Retina (tissue), 1 donor: ENCODE data around the gene WNT5B.
"Not testable (repeated sequence)": the region's sequence is repeated elsewhere in the genome, so short reads cannot be mapped to it uniquely, and the experiment has no call there.

Source experiments
- DNase-seq: peaks from one replicate; pipeline ENCODE4 v3.0.0-alpha.2; 2016

WNT5B gene

DNA sequence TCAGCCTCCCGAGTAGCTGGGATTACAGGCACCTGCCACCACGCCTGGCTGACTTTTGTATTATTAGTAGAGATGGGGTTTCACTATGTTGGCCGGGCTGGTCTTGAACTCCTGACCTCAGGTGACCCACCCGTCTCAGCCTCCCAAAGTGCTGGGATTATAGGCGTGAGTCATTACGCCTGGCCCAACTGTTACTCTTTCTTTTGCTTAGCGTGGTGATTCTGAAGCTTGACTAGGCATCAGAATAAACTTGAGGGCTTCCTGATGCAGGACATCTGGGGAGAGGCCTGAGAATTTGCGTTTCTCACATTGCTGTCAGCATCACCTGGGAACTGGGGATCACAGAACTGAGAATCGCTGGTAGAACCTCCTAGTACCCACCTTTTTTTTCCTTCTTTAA, 26.3 kb upstream of the WNT5B start:
- not testable (repeated sequence) for DNase-seq

DNA sequence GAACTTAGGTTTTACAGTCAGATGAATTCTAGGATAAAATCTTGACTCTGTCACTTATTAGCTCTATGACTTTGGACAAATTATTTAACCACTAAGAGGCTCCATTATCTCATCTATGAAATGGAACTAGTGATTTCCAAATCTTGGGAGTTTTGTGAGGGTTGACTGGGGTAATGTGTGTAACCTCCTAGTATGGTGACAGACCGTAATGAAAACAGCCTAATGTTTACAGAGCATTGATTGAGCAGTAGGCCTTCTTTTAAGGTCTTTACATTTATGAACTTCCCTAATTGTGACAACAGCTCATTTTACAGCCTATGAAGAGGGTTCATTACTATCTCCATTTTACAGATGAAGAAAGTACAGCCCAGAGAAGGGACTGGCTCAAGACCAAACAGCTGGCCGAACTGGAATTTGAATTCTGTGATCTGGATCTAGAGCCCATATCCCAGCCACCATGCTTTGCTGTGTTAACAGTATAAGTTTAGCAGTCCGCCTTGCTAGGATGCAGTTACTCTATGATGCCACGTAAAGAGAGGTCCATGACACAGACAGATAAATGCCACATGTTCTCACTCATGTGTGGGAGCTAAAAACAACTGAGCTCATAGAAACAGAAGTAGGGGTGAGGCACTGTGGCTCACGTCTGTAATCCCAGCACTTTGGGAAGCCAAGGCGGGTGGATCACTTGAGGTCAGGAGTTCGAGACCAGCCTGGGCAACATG, 25.6 kb upstream of the WNT5B start:
- no peak for DNase-seq

DNA sequence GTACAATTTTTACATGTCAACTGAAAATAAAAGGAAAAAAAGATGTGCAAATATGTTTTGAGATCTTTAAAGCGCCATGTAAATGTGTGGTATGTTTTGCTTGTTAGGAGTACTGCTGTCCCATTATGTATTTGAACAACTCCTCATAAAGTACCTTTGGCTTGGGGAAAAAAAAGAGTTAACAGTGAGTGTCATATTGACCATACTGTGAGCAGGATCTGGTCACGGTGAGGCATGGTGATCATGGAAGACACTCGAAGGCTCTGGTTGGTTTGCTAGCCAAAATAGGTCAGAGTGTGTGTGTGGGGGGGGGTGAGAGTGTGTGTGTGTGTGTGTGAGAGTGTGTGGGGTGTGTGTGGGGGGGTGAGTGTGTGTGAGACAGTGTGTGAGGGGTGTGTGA, 24.6 kb upstream of the WNT5B start:
- no peak for DNase-seq

DNA sequence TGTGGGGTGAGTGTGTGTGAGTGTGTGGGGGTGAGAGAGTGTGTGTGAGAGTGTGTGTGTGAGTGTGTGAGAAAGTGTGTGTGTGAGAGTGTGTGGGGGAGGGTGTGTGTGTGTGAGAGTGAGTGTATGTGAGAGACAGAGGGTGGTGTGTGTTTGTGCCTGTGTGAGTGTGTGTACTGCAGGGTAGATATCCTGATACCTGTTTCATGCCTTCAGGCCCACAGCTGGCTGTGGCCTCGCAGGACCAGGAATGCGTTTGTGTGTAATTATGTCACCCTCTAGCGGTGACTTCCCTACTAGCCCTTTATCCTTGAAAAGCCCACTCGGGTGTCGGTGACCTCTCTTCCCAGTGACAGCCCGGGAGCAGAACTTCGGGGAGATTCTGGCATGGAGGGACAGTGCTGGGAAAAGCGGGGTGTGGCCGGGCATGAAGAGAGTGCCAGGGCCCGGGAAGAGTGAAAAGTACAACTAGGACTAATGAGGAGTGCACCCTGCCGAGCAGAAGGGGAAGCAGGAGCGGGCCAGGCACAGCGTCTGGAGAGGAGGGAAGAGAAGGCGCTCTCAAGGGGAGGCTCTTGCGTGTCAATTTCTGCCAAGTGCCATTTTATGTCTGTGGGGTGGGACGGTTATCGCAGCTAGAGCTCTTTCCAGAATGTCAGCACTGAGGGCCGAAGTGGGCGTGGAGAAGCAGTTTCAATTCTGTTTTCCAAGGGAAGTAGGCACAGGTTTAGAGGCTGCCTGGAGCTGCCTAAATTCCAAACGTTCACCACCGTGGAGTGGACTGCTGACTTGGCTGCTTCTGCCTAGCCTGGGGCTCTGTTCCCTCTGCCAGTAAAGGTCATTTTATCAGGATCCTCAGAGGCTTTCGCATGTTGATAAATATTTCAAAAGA, 23.7 kb upstream of the WNT5B start:
- DNase-seq = peak; percentile 91

DNA sequence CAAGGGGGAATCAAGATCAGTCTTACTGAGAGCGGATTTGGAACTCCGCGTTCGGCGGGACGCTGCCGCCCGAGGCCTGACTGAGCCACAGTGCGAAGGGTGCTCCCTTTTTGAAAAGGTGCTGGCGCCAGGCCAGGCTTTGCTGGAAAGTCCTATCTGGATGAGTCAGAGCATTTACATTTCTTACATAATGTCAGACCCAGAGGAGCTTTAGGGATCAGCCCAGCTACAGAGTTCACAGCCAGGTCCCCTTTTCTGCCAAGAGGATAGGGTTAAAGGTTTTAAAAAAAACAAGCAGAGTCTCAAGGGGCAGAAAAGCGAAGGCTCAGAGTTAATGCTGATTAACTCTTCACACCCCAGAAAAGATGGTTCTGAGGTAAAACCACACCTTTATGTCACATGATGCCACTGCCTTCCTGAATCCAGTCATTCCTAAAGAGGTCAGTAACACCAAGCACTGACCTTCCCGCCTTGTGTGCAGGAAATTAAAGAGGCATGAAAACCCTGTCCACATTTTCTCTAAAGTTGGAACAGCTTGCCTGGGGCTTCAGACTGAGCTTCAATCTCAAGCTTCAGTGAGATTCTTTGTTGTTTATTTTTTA, 22.9 kb upstream of the WNT5B start:
- no peak for DNase-seq

DNA sequence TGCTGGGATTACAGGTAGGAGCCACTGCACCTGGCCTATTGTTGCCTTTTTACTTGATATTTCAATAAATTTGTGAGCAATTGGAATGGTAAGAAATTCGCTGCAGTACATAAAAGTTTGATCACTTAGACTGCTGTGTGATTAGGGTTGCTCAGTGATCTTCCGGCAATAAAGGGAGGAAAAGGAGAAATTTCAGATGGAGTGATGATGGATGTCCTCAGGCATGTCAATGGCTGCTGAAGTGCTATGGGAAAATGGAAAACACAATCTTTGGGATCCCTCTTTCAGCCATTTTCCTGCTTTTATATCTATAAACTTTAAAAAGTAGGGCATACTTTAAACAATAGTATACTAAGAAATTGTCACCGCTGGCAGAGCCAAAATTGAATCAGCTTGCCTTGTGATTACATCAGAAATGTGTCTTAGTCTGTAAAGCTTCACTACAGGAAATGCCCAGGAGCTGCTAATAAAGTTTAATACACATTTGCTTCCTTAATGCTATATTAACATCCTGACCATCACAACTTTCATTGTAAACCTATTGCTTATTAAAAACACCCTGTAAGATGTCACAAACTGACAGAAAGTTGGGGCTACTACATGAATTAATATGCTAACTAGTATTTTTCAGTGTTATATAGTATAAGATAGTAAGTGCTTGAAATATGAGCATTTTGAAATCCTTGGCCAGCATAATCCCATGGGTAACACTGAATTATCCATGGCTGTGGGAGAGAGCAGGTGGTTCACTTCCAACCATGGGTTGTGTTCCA, 20.9 kb upstream of the WNT5B start:
- no peak for DNase-seq

DNA sequence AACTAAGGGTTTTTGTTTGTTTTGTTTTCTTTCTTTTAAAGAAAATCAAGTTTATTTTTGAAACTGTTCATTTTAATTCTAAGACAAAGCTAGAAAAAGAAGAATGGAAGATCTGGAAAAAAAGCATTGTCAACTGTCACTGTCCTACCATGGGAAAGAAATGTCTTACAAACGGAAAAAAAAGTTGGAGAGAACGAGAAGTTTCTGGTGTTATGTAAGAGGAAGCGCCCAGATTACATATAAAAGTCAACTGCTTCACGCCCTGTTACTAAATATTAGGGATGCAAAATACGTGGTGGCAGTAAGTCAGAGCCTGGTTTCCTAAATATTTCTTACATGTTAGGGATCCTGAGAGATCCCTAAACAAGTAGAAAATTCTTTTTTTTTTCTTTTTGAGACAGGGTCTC, 20.3 kb upstream of the WNT5B start:
- DNase-seq = no peak

DNA sequence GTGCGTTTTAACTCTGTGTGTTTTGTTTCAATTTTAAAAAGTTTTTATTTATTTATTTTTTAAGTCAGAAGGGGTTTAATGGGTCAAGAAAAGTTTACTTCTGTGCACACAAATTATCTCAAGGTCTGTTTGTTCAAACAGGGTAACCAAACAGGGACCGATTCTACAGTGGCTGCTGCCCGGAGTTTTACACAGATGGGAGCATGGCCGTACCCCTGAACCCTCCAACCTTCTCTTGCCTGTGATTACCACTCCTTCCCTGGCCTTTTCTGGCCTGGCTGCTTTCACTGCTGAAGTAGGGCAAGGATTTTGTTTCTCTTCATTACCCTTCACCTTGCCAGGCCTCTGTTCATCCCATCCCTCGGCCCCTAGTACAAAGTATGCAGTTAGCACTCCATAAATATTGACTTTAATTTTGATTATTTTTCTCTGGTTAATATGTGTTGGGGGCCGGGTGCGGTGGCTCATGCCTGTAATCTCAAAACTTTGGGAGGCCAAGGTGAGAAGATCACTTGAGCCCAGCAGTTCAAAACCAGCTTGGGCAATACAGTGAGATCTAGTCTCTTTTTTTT, 18.9 kb upstream of the WNT5B start:
- DNase-seq = no peak

DNA sequence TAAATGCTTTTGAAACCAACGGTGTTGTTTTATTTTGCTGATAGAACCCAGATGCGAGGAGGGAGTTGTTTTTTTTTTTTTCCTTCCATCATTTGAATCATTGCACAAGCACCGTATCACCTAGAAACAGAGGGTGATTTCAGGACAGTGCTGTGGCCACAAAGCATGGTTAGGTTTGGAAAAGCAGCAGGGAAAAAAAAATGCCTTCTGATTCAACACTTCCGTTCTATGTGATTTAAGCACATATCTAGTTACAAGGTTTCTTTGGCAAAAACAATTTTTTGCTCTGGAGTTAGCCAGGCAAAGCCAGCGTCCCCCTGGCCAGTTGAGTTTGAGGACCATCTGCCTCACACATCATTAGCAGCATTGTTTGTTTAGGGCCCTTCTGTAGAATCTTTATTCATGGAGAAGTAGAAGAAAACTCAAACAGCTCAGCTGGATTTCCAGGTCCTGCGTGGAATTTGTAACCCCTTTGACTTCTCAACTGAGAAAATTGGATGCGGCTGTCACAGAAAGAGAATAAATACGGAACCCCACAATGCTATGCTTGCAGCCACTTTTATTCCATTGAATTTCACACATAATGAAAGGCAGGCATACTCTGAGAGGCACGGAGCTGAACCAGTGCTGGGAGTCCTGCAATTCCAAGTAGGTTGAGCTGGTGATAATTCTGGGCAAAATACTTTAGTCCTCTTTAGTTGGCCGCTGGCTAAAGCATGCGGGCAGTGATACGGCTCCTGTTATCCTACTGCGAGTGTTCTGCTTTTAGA, 17.0 kb upstream of the WNT5B start:
- DNase-seq = no peak

DNA sequence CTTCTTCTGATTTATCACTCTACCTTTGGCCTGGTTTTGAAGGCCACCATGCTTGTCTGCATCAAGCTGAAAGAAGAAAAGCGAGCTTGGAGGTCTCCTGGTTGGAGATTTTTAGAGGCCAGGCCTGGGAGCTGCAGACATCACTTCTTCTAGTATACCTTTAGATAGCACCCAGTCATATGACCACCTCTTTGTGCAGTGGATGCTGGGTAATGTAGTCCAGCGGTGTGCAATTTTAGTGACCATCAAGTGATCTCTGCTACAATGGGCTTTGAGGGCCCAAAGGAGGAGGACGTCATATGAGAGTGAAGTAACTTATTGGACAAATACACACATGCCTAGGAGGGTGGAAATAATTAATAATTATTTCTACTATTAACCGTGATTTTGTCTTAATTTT, 15.2 kb upstream of the WNT5B start:
- DNase-seq = no peak

DNA sequence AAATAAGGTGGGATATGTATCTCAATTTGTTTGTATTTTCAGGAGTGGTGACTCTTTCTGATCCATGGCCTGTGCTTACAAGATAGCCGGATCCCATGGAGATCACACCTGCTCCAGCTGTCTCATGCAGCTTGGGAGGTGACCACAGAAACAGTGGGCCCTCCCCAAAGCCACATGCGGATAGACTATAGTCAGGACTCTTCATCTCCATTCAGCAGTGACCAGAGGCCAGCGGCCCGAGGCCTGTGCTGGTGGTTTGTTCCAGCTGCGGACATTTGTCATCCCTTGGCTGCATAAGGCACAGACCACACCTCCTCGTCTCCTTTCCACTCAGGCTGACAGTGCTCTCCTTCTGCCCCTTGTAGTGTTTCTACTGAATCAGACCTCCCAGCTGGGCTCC, 14.7 kb upstream of the WNT5B start:
- no peak for DNase-seq

DNA sequence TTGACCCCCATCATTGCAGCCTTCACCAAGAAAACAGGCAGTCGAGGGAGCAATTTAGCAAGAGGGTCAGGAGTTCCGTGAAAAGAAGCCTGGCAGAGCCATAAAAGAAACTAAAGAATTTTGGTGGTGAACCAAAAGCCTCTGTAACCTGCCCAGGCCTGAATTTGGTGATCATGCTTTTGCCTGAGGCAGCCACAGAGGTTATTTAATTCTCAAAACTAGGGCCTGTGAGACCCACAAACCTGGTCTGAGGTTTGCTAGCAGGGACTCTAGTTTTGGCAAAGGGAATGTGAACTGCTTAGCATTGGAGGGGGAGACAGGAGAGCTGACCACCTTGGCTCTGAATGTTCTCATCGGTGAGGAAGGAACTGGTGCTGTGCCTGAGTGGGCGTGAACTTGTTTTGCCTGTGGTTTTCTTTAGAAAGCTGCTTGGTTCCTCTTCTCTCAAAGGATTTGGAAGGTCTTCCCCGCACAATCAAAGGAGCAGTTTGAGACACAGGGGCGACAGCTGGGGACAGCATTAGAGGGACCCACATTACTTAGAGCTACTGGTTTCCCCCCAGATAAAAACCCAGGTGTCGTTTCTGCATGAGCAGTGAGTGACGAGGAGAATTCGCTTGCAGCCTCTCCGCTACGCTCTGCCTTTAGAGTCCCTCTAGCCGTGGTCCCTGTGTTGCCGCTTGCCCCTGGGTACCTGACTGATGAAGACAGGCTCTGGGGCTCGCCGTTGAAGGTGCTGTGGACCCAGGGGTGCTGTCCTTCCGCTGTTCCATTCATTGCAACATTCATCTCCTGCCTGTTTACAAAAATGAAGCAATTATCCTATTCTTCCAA, 12.6 kb upstream of the WNT5B start:
- DNase-seq = no peak

DNA sequence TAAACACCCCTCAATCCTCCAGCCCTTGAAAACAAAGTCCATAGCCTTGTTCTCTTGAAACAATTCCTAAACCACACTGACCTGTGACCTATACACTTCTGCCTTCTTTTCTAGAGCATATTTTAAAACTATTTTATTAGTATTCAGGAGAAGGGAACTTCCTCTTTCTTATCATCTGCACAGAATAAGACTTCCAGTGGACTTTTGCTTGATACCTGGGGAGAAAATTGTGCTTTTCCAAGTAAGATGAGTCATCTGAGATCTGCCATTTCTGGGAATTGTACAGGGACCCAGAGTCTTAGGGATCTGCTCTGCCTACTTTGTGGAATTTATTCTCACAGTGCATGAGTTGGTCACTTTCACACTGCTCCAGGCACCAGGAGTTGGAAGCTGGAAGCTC, 10.5 kb upstream of the WNT5B start:
- no peak for DNase-seq

DNA sequence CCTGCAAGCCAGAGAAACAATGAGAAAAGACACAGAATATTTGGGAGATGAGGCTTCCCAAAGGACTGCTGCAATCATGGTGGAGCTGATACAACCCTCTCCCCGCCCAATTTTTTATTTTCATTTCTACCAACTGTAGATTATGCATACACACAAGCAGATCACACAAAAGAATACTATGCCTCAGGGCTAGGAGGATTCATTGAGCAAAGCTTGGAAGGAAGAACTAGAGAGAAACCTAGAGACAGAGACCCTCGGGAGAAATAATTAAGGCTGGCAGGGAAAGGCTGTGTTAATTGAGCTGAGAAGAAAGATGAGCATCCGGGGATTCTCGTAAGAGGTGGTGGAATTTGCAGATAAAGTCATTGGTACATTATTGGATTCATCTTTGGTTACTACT, 9.9 kb upstream of the WNT5B start:
- no peak for DNase-seq

DNA sequence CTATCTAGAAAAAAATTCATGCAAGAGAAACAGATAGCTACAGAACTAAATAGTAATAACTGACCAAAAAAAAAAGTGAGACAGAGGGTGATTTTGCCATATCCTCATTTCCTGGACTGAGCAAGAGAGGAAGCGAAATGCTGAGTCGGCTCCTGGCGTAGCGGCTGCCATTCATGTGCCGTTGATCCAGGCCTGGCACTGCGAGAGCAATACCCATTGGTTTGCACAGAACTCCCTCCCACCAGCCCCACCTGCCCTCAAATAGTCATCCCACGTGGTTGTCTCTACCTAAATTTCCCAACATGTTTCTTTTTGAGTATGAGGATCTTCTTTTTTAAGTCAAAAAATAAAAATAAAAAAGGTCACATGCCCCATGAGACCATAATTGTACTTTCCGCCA, 9.4 kb upstream of the WNT5B start:
- DNase-seq = no peak

DNA sequence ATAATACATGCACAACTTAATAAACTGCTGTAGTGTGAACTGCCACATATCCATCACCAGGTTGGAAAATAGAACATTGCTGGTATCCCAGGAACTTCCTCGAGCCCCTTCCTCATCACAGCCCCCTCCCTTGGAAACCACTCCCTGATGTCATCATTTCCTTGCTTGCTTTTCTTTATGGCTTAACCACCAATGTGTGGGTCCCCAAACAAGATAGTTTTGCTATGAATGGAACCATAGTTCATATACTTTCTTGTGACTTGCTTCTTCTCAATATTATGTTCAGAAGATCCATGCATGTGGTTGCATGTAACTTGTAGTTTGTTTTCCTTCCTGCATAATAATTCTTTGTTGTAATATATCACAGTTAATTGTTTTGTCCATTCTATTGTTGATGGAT, 8.9 kb upstream of the WNT5B start:
- no peak for DNase-seq

DNA sequence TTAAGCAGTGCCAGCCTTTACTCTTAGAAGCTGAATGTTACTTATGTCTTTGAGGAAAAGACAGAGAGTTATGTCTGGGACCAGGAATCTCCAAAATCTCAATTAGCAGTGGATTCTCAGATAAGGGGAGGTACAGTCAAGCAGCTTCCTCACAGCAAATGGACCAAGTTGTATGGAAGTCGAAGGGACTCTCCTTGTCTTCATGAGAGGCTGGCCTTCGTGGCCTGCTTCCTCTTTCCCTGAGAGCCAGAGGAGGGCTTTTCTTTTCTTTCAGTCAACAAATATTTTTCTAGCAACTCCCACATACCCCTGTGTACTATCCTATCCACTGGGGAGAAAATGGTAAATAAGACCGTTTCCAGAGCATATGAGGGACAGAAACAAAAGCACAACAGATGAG, 6.6 kb upstream of the WNT5B start:
- no peak for DNase-seq

DNA sequence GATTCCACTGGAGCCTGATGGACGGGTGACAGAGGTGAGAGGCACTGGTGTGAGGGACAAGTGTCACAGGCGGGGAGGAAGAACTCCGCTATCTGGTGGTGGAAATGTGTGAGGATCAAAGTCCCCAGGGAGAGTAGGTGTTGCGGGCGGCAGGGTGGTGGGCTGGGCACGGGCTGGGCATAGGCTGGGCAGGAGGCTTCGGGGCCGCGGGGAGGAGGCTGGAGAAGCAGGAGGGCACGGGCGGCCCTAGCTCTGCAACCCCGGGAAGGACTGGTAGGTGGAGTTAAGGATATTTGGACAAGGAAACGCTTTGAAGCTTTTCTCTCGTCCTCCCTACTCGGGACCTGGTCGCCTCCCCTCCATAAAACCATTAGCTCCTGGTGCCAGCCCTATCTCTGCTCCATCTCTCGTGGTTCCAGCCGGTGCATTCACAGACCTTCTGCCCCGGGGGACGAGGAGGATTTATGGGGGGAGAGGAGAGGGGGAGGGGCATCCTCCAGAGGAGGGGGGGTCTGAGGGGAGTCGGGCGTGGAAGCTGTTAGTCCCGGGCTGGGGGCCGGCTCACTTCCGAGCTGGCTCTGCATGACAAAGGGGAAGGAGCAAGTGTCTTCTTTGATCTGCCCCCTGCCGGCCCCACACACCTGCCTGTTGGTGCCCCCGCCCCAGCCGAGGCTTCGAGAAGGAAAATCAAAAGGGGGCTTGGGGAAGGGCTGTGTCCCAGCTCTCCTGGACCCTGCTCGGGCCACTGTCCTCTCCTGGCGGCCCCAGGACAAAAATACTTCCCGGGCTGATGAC, 504 bp downstream of the WNT5B start:
- peak; percentile 70 for DNase-seq

DNA sequence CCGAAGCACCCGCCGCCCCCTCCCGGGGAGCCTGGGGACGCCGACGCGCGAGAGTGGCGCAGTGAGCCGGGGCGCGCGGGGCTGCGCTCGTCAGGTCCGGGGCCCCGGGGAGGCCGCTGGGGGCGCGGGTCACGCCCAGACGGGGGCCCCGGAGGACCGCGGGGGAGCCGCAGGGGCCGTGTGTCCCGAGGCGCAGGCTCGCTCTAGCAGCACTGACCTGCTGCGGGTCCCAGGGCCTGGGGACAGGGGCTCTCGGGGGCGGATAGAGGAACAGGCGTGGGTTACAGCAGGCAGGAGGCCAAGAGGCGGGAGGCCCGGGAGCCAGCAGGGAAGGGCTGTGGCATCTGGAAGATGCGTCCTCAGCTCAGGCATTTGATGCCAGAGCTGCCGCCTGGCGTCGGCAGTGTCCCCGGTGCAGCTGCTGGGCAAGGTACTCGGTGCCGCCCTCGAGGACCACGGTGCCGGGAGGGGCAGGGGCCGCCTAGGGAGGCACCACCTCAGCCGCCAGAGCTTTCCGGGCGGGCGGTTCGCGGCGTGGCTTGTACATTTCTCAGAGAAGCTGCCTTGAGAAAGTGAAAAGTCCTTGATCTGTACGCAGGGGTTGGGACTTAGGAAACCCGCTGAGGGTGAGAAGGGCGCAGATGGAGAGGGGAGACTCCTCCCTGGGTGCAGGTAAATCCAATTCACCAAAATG, 1.2 kb downstream of the WNT5B start:
- DNase-seq = peak; percentile 78
